CD4-positive, alpha-beta memory T cell (primary cell): ENCODE results near the gene TMEM179. TPM values are rescaled to one million over a fixed set of nuclear protein-coding genes. Genes with fewer than 3 reads are reported as not detected.
A peak's percentile ranks its signal among the peaks of the same experiment; 100 is the strongest.
"Not testable (repeated sequence)": the region's sequence is repeated elsewhere in the genome, so short reads cannot be mapped to it uniquely, and the experiment has no call there.

Experiments used
- CTCF ChIA-PET: fragments of 350-600 bp; sonication (Branson Sonifier 250); formaldehyde crosslinking; loops from one replicate; lab custom pipeline; 2021; ENCODE audit warnings: inconsistent platforms; ENCODE audit not compliant: partially characterized antibody; lab: Charles Lee
- POLR2A ChIA-PET: fragments of 350-600 bp; sonication (Branson Sonifier 250); formaldehyde crosslinking; loops from one replicate; lab custom pipeline; 2021; ENCODE audit not compliant: partially characterized antibody; lab: Charles Lee
- DNase-seq, 5 donors: peaks; one replicate each; pipeline versions ENCODE4 v3.0.0 to v3.0.0-alpha.2; 2020 to 2022; ENCODE audit warnings: mixed read lengths in 1 of 5
- H3K27ac ChIP-seq: one replicate; pipeline ENCODE4 v1.7.0; 2013; ENCODE audit warnings: low read depth, low read length
- H3K27me3 ChIP-seq: 2 replicates; pipeline ENCODE4 v1.7.0; 2013; ENCODE audit warnings: mild to moderate bottlenecking, low read length, moderate library complexity; ENCODE audit not compliant: insufficient read depth
- H3K36me3 ChIP-seq: 2 replicates; pipeline ENCODE4 v1.7.0; 2013; ENCODE audit warnings: mild to moderate bottlenecking, low read length, moderate library complexity; ENCODE audit not compliant: insufficient read depth
- H3K4me1 ChIP-seq: 2 replicates; pipeline ENCODE4 v1.7.0; 2013; ENCODE audit warnings: mild to moderate bottlenecking, low read length, moderate library complexity; ENCODE audit not compliant: insufficient read depth
- H3K4me3 ChIP-seq, 2 donors: one replicate each; pipeline ENCODE4 v1.7.0; 2013; ENCODE audit warnings: low read length in 2 of 2, mild to moderate bottlenecking in 1 of 2
- H3K9me3 ChIP-seq, 2 donors: one replicate each; pipeline ENCODE4 v1.7.0; 2013; ENCODE audit warnings: low read length in 2 of 2, control low read depth in 1 of 2; ENCODE audit not compliant: control insufficient read depth in 1 of 2
- H3K27ac Mint-ChIP-seq, 7 donors: one replicate each; pipeline ENCODE4 v1.8.0; 2020 to 2021; ENCODE audit warnings: mixed read lengths in 7 of 7, mild to moderate bottlenecking in 6 of 7, inconsistent platforms in 3 of 7, moderate library complexity in 3 of 7
- H3K27me3 Mint-ChIP-seq, 2 donors: one replicate each; pipeline ENCODE4 v1.8.0; 2020 to 2021; ENCODE audit warnings: mixed read lengths in 2 of 2
- H3K36me3 Mint-ChIP-seq, 2 donors: one replicate each; pipeline ENCODE4 v1.8.0; 2020 to 2021; ENCODE audit warnings: mixed read lengths in 2 of 2, inconsistent platforms in 1 of 2, mild to moderate bottlenecking in 1 of 2
- H3K4me1 Mint-ChIP-seq, 4 donors: one replicate each; pipeline ENCODE4 v1.8.0; 2020 to 2021; ENCODE audit warnings: mixed read lengths in 4 of 4, mild to moderate bottlenecking in 1 of 4
- H3K4me3 Mint-ChIP-seq, 8 donors: one replicate each; pipeline ENCODE4 v1.8.0; 2020 to 2021; ENCODE audit warnings: mixed read lengths in 8 of 8, mild to moderate bottlenecking in 7 of 8, moderate library complexity in 6 of 8, inconsistent platforms in 3 of 8
- H3K9me3 Mint-ChIP-seq, 8 donors: one replicate each; pipeline ENCODE4 v1.8.0; 2020 to 2021; ENCODE audit warnings: mixed read lengths in 8 of 8, mild to moderate bottlenecking in 5 of 8, inconsistent platforms in 3 of 8, moderate library complexity in 1 of 8
- intact Hi-C: fragments of 100-400 bp; cut with micrococcal nuclease; formaldehyde crosslinking; loops from one replicate; pipeline ENCODE4 v1.15.1; 2023
- polyA plus RNA-seq, 2 donors: library from polyadenylated mRNA; unstranded; fragments of 300-500 nt; fragmentation: Illumina TruSeq; gene quantifications; one replicate each; pipeline ENCODE4 v1.2.3, GENCODE V29; 2021
- total RNA-seq, 2 experiments: library from RNA; stranded (reverse); gene quantifications; one replicate each; pipeline ENCODE4 v1.2.3, GENCODE V29; 2021

The TMEM179 gene
- total and polyA plus RNA-seq, 4 experiments from 2014 or later: not detected

- H3K4me3 ChIP-seq, H3K27ac ChIP-seq, DNase-seq, H3K9me3 Mint-ChIP-seq, H3K4me1 ChIP-seq, H3K9me3 ChIP-seq, H3K4me3 Mint-ChIP-seq, intact Hi-C loops, CTCF ChIA-PET, H3K4me1 Mint-ChIP-seq, H3K36me3 Mint-ChIP-seq, H3K27ac Mint-ChIP-seq, POLR2A ChIA-PET, H3K36me3 ChIP-seq, H3K27me3 ChIP-seq: not testable (repeated sequence)
- peaks cover 10 to 16% of the 10 kb centered on the region in 2 donors for H3K27me3 Mint-ChIP-seq
Observed at GRCh38 chr14:104636846-104637545, 32.4 kb upstream of the TMEM179 start.

GRCh38 chr14:104636131-104636530 is 31.6 kb upstream of the TMEM179 start:
- no peaks in the 10 kb centered on the region for H3K36me3 ChIP-seq
- H3K27me3 ChIP-seq: no peaks in the 10 kb centered on the region
- DNase-seq: no peak
- H3K4me3 ChIP-seq: no peak overlapping the region
- H3K27ac Mint-ChIP-seq: peak overlapping the region in 1 of 7 donors; percentile 35
- H3K4me1 ChIP-seq: no peaks in the 10 kb centered on the region
- intact Hi-C loops: no loop called here
- peaks cover 9 to 14% of the 10 kb centered on the region in 2 donors for H3K27me3 Mint-ChIP-seq
- ChIA-PET CTCF (no interaction called here), POLR2A (interaction anchor here (0.6 kb wide), 1 partner anchor 636 kb away, joined by 3 read pairs; no protein-coding TSS in a partner anchor)
- H3K27ac ChIP-seq: no peak overlapping the region
- H3K4me3 Mint-ChIP-seq: no peak overlapping the region
- no peaks in the 10 kb centered on the region for H3K9me3 Mint-ChIP-seq
- H3K9me3 ChIP-seq: no peaks in the 10 kb centered on the region
- no peaks in the 10 kb centered on the region for H3K4me1 Mint-ChIP-seq
- no peaks in the 10 kb centered on the region for H3K36me3 Mint-ChIP-seq

- H3K36me3 Mint-ChIP-seq: no peaks in the 10 kb centered on the region
- POLR2A ChIA-PET: interaction anchor here (0.6 kb wide), 1 partner anchor 636 kb away, joined by 3 read pairs; no protein-coding TSS in a partner anchor
Observed at GRCh38 chr14:104635717-104636116, 31.1 kb upstream of the TMEM179 start.

DNA sequence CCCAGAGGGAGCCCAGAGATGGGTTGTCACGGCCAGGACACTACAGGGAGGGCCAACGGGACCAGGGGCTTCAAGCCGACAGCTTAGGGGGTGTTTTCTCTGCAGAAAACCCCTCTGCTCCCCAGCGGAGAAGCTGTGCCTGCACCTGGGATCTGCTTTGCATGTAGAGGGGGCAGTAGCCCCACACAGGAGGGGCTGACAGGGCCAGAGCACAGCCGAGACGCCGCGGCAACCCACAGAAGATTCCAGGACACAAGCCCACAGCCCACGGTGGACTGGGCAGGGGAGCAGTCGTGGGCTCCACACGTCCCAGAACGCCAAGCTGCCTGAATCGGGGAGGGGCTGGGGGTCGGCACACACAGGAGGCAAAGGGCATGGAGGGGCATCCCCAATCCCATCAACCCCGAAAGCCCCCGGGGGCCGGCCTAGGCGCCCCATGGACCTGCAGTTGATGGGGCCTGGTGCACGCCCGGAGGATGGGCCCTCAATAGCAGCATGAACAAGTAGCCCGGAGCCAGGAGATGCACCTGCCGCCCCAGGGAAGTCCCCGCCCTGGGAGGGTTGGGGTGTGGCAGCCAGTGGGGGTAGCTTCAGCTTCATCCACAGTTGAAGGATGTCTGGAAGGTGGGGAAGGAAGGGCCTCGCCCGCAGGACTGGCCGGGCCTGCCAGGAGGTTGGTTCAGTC is 30.5 kb upstream of the TMEM179 start:
- H3K27ac ChIP-seq: no peak overlapping the region
- no peak overlapping the region for H3K4me3 ChIP-seq
- Mint-ChIP-seq H3K9me3 (no peaks in the 10 kb centered on the region), H3K4me3 (no peak overlapping the region), H3K4me1 (no peaks in the 10 kb centered on the region), H3K36me3 (no peaks in the 10 kb centered on the region), H3K27ac (no peak overlapping the region), H3K27me3 (peaks cover 12 to 14% of the 10 kb centered on the region in 2 donors)
- DNase-seq: no peak
- no peaks in the 10 kb centered on the region for H3K27me3 ChIP-seq
- H3K36me3 ChIP-seq: no peaks in the 10 kb centered on the region
- ChIA-PET POLR2A (no interaction called here), CTCF (interaction anchor here (1.5 kb wide), 1 partner anchor 495 kb away, joined by 3 read pairs; no protein-coding TSS in a partner anchor)
- no peaks in the 10 kb centered on the region for H3K9me3 ChIP-seq
- no peaks in the 10 kb centered on the region for H3K4me1 ChIP-seq
- intact Hi-C loops: no loop called here

More at GRCh38 chr14:104635717-104636116, 31.1 kb upstream of the TMEM179 start:
- Mint-ChIP-seq H3K27ac (peak overlapping the region in 1 of 7 donors; percentile 35), H3K4me1 (no peaks in the 10 kb centered on the region), H3K4me3 (no peak overlapping the region), H3K27me3 (peaks cover 9 to 14% of the 10 kb centered on the region in 2 donors), H3K9me3 (no peaks in the 10 kb centered on the region)
- no peaks in the 10 kb centered on the region for H3K27me3 ChIP-seq
- CTCF ChIA-PET: interaction anchor here (1.5 kb wide), 1 partner anchor 496 kb away, joined by 3 read pairs; no protein-coding TSS in a partner anchor
- no peak for DNase-seq
- intact Hi-C loops: no loop called here
- H3K4me3 ChIP-seq: no peak overlapping the region
- H3K36me3 ChIP-seq: no peaks in the 10 kb centered on the region
- no peaks in the 10 kb centered on the region for H3K4me1 ChIP-seq
- no peaks in the 10 kb centered on the region for H3K9me3 ChIP-seq
- H3K27ac ChIP-seq: no peak overlapping the region

- Histone ChIP-seq H3K27me3 (no peaks in the 10 kb centered on the region), H3K4me1 (no peaks in the 10 kb centered on the region), H3K9me3 (peaks cover 0 to under 1% of the 10 kb centered on the region in 2 donors), H3K27ac (no peak overlapping the region), H3K36me3 (no peaks in the 10 kb centered on the region), H3K4me3 (no peak overlapping the region)
- no peak for DNase-seq
- Mint-ChIP-seq H3K4me3 (no peak overlapping the region), H3K27ac (no peak overlapping the region), H3K27me3 (peaks cover 12 to 14% of the 10 kb centered on the region in 2 donors), H3K9me3 (peaks cover 0 to 7% (median 3%) of the 10 kb centered on the region in 8 donors), H3K36me3 (peaks cover 0 to under 1% of the 10 kb centered on the region in 2 donors), H3K4me1 (no peaks in the 10 kb centered on the region)
- ChIA-PET POLR2A (no interaction called here), CTCF (interaction anchor here (1.5 kb wide), 1 partner anchor 495 kb away, joined by 3 read pairs; no protein-coding TSS in a partner anchor)
- intact Hi-C loops: no loop called here
Observed at GRCh38 chr14:104634138-104634760, 29.7 kb upstream of the TMEM179 start.

- Histone ChIP-seq H3K9me3 (peaks cover 0 to 5% of the 10 kb centered on the region in 2 donors), H3K27ac (no peak overlapping the region), H3K36me3 (no peaks in the 10 kb centered on the region), H3K27me3 (no peaks in the 10 kb centered on the region), H3K4me3 (no peak overlapping the region), H3K4me1 (no peaks in the 10 kb centered on the region)
- Mint-ChIP-seq H3K27me3 (peaks cover 10 to 15% of the 10 kb centered on the region in 2 donors), H3K4me3 (no peak overlapping the region), H3K36me3 (peaks cover 3 to 4% of the 10 kb centered on the region in 2 donors), H3K4me1 (no peaks in the 10 kb centered on the region), H3K27ac (no peak overlapping the region), H3K9me3 (peaks cover 3 to 13% (median 8%) of the 10 kb centered on the region in 8 donors)
- DNase-seq: no peak
- POLR2A ChIA-PET: no interaction called here
- CTCF ChIA-PET: no interaction called here
- intact Hi-C loops: no loop called here
Observed at GRCh38 chr14:104633276-104634137, 28.9 kb upstream of the TMEM179 start.
